ENCODE results near the gene SLX4IP.
A peak's percentile ranks its signal among the peaks of the same experiment; 100 is the strongest.

DNA sequence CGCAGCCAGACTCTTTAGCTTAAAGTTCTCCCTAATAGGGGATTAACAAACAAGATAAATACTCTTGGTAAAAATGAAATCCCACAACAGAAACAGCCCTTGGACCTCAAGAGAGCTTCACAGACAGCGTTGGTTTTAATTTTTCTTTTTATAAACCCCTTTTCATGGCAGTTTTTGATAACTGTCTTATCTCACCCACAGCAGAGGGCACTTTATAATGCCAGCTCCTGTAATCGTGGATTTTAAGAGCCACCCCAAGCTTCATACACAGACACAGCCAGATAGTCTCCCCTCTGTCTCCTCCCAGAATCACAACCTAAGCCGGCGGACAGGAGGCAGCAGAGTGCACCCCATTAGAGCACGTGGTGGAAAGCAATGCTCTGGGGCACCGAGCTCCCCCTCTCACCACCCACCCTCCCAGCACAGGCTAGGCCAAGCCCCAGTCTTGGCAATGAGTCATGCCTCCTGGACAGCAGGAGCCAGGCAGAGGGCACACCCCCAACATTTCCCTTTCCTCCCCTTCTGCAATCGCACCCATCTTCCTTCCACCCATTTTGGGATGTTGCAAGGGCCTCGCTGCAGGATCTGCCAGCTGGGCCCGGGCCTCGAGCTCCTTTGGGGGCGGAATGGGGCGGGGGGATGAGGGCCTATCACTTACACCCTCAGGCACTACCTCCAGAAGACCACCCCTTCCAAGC is 236.3 kb downstream of the SLX4IP start:
- TF ChIP-seq, protein P1, sequence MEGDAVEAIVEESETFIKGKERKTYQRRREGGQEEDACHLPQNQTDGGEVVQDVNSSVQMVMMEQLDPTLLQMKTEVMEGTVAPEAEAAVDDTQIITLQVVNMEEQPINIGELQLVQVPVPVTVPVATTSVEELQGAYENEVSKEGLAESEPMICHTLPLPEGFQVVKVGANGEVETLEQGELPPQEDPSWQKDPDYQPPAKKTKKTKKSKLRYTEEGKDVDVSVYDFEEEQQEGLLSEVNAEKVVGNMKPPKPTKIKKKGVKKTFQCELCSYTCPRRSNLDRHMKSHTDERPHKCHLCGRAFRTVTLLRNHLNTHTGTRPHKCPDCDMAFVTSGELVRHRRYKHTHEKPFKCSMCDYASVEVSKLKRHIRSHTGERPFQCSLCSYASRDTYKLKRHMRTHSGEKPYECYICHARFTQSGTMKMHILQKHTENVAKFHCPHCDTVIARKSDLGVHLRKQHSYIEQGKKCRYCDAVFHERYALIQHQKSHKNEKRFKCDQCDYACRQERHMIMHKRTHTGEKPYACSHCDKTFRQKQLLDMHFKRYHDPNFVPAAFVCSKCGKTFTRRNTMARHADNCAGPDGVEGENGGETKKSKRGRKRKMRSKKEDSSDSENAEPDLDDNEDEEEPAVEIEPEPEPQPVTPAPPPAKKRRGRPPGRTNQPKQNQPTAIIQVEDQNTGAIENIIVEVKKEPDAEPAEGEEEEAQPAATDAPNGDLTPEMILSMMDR (IDR thresholded peaks at IDR 0.05): peak in 5 of 6 experiments; percentile 48 to 73 (median 65)
- TF ChIP-seq POLR2A (IDR thresholded peaks at IDR 0.05): peak in 2 of 4 donors; percentile 28 to 52

All from esophagus squamous epithelium (tissue), 4 donors.